Spinal cord (tissue), 10 donors: Measurements from ENCODE around the gene ZNF385B. TPM values are rescaled to one million over a fixed set of nuclear protein-coding genes. Genes with fewer than 3 reads are reported as not detected.

Experiments
- DNase-seq, 6 donors: peaks; one replicate each; pipeline versions ENCODE4 v3.0.0 to v3.0.0-alpha.2; 2013 to 2015; ENCODE audit warnings: low spot score in 6 of 6, low read depth in 4 of 6
- H3K27ac ChIP-seq: one replicate; pipeline ENCODE4 v1.5.1; 2013; ENCODE audit warnings: low read depth, low read length, control low read depth
- H3K27me3 ChIP-seq: one replicate; pipeline ENCODE4 v1.6.1; 2013; ENCODE audit warnings: low read length; ENCODE audit not compliant: control insufficient read depth, insufficient read depth
- H3K36me3 ChIP-seq: one replicate; pipeline ENCODE4 v1.6.1; 2013; ENCODE audit warnings: low read length; ENCODE audit not compliant: control insufficient read depth, insufficient read depth
- H3K4me1 ChIP-seq: one replicate; pipeline ENCODE4 v1.6.1; 2013; ENCODE audit warnings: low read length; ENCODE audit not compliant: control insufficient read depth, insufficient read depth
- H3K4me3 ChIP-seq: one replicate; pipeline ENCODE4 v1.5.1; 2013; ENCODE audit warnings: low read depth, low read length, control low read depth
- H3K9me3 ChIP-seq: one replicate; pipeline ENCODE4 v1.6.1; 2013; ENCODE audit warnings: low read length; ENCODE audit not compliant: control insufficient read depth, insufficient read depth
- WGBS: methylation state at CpG from one replicate; pipeline ENCODE4 v1.1.5; 2013; ENCODE audit warnings: missing lambda C conversion rate; ENCODE audit not compliant: insufficient coverage; 5-methylcytosine and 5-hydroxymethylcytosine counted together
- polyA plus RNA-seq, 2 donors: library from polyadenylated mRNA; unstranded; fragments of 120-200 nt; gene quantifications; one replicate each; pipeline ENCODE4 v1.2.1, GENCODE V29; 2013; ENCODE audit not compliant: insufficient read length in 2 of 2
- total RNA-seq, 2 donors: library from RNA; depleted of rRNA in 1 of 2; stranded (reverse); fragments of 120-200 nt in 1 of 2; fragments of >200 nt in 1 of 2; gene quantifications; one replicate each; pipeline versions ENCODE4 v1.2.3 to v1.2.4, GENCODE V29; 2013 to 2014
- donor health status: healthy.

The ZNF385B gene
- total and polyA plus RNA-seq, 4 donors: 4.4 to 8.6 (median 5.4) TPM

- no peak overlapping the region for H3K4me3 ChIP-seq
- no CpG with 5 or more reads among the region's 2 CpGs for WGBS
- H3K27me3 ChIP-seq: no peaks in the 10 kb centered on the region
- H3K27ac ChIP-seq: no peak overlapping the region
- peak in 1 of 6 donors; percentile 6 for DNase-seq
- H3K9me3 ChIP-seq: no peaks in the 10 kb centered on the region
- H3K36me3 ChIP-seq: no peaks in the 10 kb centered on the region
- no peaks in the 10 kb centered on the region for H3K4me1 ChIP-seq
Observed at GRCh38 chr2:179677746-179678505, 183.5 kb downstream of the ZNF385B start.

- Histone ChIP-seq H3K36me3 (no peaks in the 10 kb centered on the region), H3K27me3 (no peaks in the 10 kb centered on the region), H3K9me3 (no peaks in the 10 kb centered on the region), H3K4me3 (no peak overlapping the region), H3K4me1 (no peaks in the 10 kb centered on the region), H3K27ac (no peak overlapping the region)
- DNase-seq: peak in 2 of 6 donors; percentile 34 to 47
- WGBS: no CpG with 5 or more reads among the region's 3 CpGs
Observed at GRCh38 chr2:179677077-179677688, 184.2 kb downstream of the ZNF385B start.

DNA sequence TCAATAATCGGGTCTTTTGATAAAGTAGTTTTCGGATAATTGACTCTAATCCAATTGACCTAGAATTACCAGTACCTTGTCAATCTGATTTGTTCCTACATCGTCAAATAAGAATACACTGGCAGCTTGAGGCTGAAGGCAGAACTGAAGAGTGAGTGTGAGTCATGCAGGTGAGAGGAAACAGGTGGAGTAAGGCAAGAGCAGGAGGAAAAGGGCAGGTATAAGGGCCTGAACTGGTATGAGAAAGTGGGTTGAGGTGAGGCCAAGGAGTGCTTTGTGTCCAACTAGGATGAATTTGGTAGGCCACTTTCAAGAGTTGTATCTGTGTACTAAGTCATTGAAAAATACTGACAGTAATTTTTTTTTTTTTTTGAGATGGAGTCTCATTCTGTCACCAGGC, 186.0 kb downstream of the ZNF385B start:
- Histone ChIP-seq H3K27ac (no peak overlapping the region), H3K9me3 (no peaks in the 10 kb centered on the region), H3K4me3 (no peak overlapping the region), H3K4me1 (no peaks in the 10 kb centered on the region), H3K27me3 (no peaks in the 10 kb centered on the region), H3K36me3 (no peaks in the 10 kb centered on the region)
- no peak for DNase-seq
- 93% methylated on average over 3 of the region's 3 CpGs for WGBS

DNA sequence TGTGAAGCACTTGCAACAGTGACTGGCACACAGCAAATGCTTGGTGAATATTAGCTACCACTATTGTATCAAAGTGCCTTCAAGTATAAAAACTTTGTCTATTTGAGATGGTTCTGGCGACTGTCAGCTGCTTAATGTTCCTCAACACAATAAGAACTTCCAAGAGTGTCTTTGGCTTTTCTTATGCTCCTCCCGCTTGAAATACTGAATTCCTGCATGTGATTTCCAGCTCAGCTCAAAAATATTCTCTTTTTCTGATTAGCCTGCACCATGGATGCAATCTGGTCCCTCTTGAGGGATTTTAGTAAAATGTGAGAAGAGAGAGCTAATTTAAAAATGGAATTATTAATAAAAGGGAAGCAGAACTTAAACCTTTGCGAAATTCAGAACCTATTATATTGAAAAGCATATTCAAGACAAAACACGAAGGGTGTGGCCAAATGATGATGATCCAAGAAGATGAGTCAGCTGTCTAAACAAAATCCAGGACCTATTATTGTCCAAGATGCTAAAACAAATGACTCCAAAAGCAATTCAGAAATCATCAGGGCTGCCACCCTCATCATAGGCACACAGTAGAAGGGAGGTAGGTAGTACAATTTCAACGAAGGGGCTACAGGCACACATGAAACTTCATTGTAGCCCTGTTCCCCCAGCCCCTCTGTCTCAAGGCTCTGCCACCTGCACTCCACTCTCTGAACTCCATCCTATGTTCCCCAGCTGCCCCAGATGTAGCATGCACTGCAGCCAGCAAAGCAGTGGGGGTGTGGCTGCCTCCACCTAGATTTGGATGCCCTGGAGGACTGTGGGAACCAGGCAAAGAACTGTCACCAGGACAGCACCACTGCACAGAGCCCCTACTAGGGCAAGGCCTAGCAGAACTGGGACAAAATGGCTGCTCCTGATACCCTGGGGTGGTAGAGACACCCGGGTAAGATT, 190.1 kb downstream of the ZNF385B start:
- DNase-seq: no peak
- no peak overlapping the region for H3K4me3 ChIP-seq
- no peak overlapping the region for H3K27ac ChIP-seq
- WGBS: 89% methylated on average over 2 of the region's 6 CpGs
- no peaks in the 10 kb centered on the region for H3K9me3 ChIP-seq
- H3K4me1 ChIP-seq: no peaks in the 10 kb centered on the region
- no peaks in the 10 kb centered on the region for H3K27me3 ChIP-seq
- no peaks in the 10 kb centered on the region for H3K36me3 ChIP-seq

- Histone ChIP-seq H3K36me3 (no peaks in the 10 kb centered on the region), H3K4me1 (no peaks in the 10 kb centered on the region), H3K27me3 (no peaks in the 10 kb centered on the region), H3K27ac (no peak overlapping the region), H3K4me3 (no peak overlapping the region), H3K9me3 (no peaks in the 10 kb centered on the region)
- no peak for DNase-seq
- 75% methylated on average over 1 of the region's 2 CpGs for WGBS
Observed at GRCh38 chr2:179669196-179669595, 192.2 kb downstream of the ZNF385B start.

GRCh38 chr2:179664972-179665812, 196.2 kb downstream of the ZNF385B start:
- DNase-seq: peak in 1 of 6 donors; percentile 30
- WGBS: 74% methylated on average over 5 of the region's 12 CpGs

DNA sequence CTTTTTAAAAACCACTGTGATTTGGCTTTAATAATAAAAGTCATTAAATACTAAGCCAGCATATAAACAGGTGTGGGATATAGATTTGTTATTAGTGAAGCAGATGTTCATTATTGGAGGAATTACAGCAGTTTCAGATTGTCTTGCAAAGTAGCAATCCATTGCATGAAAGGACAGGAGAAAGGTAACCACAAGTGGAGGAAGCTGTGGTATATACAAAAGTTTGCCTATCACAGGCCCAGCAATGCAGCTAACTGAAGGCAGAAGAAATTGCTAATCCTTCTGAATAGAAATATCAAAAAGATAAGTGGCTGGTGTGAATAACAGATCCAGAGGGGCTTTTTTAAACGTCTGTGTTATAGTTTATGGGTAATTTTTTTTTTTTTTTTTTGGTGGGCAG, 199.4 kb downstream of the ZNF385B start:
- H3K27me3 ChIP-seq: no peaks in the 10 kb centered on the region
- H3K9me3 ChIP-seq: no peaks in the 10 kb centered on the region
- no peak overlapping the region for H3K4me3 ChIP-seq
- H3K36me3 ChIP-seq: no peaks in the 10 kb centered on the region
- no peak overlapping the region for H3K27ac ChIP-seq
- no peaks in the 10 kb centered on the region for H3K4me1 ChIP-seq
- no CpG with 5 or more reads among the region's 1 CpG for WGBS
- no peak for DNase-seq

More at GRCh38 chr2:179664972-179665812, 196.2 kb downstream of the ZNF385B start:
- Histone ChIP-seq H3K9me3 (no peaks in the 10 kb centered on the region), H3K4me3 (no peak overlapping the region), H3K27ac (no peak overlapping the region), H3K27me3 (no peaks in the 10 kb centered on the region), H3K4me1 (no peaks in the 10 kb centered on the region), H3K36me3 (no peaks in the 10 kb centered on the region)

GRCh38 chr2:179657068-179657595, 204.3 kb downstream of the ZNF385B start:
- Histone ChIP-seq H3K27ac (no peak overlapping the region), H3K36me3 (no peaks in the 10 kb centered on the region), H3K4me3 (no peak overlapping the region), H3K4me1 (no peaks in the 10 kb centered on the region), H3K9me3 (no peaks in the 10 kb centered on the region), H3K27me3 (no peaks in the 10 kb centered on the region)
- WGBS: 100% methylated on average over 1 of the region's 6 CpGs
- peak in 1 of 6 donors; percentile 10 for DNase-seq

DNA sequence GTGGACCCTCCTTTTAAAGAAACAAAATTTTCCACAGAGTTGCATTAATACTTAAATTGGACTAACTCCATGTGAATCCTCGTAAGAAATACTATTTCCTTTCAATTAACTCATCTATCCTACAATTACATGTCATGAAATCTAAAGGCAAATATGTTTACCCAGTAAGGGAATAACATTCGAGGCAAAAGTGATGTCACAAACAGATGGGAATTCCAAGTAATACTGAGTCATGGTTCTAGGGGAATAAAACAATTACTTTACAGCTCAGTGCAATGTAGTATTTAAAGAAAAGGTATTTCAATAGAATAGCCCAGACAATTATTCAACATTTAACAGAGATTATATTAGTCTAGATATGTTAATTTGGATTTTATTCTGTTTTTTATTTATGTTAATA, 205.8 kb downstream of the ZNF385B start:
- no CpG with 5 or more reads among the region's 2 CpGs for WGBS
- Histone ChIP-seq H3K27ac (no peak overlapping the region), H3K9me3 (no peaks in the 10 kb centered on the region), H3K4me3 (no peak overlapping the region), H3K36me3 (no peaks in the 10 kb centered on the region), H3K27me3 (no peaks in the 10 kb centered on the region), H3K4me1 (no peaks in the 10 kb centered on the region)
- DNase-seq: no peak
